Thyroid gland (tissue), 4 donors: Measurements from ENCODE around the gene LRFN5.
"Not testable (repeated sequence)": the region's sequence is repeated elsewhere in the genome, so short reads cannot be mapped to it uniquely, and the experiment has no call there.

ENCODE experiments used
- CTCF ChIP-seq, 6 experiments: fragments of 200-600 bp in 3 of 6; fragments of 450-650 bp in 3 of 6; sonication (generic) in 3 of 6; IDR thresholded peaks; one replicate each; pipeline ENCODE4 v1.5.1; 2016 to 2019; ENCODE audit warnings: antibody characterized with exemption in 6 of 6, mild to moderate bottlenecking in 2 of 6, inconsistent platforms in 1 of 6, moderate library complexity in 1 of 6
- POLR2A ChIP-seq, 2 donors: fragments of 450-650 bp; IDR thresholded peaks; one replicate each; pipeline ENCODE4 v1.6.1; 2017; ENCODE audit warnings: antibody characterized with exemption in 2 of 2, mild to moderate bottlenecking in 2 of 2, moderate library complexity in 1 of 2

- not testable (repeated sequence) for TF ChIP-seq CTCF, POLR2A (IDR thresholded peaks at IDR 0.05)
These were observed 66.9 kb downstream of the LRFN5 start for GRCh38 chr14:41673601-41674000.
